GM18511 (cell line): ENCODE results near the gene NFIA.

ENCODE experiments used
- ATAC-seq: cut with Tn5 transposase; IDR thresholded peaks from one replicate; pipeline ENCODE4 v1.9.1; 2021; ENCODE audit warnings: mild to moderate bottlenecking, moderate library complexity; ENCODE audit not compliant: unreplicated experiment

NFIA gene

DNA sequence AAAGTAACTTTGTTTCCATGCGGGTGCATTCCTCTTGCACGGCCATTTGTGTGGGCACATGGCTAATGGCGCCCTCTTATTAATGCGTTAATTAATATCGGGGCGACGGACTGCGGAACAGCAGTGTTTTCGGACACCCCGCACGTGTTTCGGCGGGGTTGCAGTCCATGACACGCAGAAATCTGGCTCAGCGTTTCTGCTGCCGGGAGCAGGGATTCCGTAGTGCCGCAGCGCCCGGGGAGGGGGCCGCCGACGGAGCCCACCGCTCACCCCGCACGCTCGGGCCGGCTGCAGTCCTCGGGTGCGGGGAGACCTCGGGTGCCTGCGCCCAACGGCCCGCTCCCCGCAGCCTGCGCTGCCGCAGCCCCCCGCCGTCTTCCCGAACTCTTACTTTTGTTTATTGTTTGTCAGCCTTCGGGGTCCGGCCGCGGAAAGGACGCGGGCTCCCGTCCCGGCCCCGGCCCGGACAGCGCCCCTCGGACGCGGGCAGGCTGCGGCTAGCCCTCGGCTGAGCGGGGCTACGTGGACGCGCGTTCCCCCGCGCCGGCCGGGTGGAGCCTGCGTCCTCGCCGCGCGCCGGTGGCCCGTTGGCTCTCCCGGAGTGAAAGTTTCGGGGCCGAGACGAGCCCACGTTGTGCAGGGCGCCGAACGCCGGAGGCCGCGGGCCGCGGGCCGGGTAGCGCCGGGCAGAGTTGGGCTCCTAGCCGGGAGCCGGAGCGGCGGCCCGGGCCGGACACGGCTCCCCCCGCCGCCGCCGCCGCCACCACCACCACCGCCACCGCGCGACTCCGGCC lies 849 bp downstream of the NFIA start:
- no peak for ATAC-seq

DNA sequence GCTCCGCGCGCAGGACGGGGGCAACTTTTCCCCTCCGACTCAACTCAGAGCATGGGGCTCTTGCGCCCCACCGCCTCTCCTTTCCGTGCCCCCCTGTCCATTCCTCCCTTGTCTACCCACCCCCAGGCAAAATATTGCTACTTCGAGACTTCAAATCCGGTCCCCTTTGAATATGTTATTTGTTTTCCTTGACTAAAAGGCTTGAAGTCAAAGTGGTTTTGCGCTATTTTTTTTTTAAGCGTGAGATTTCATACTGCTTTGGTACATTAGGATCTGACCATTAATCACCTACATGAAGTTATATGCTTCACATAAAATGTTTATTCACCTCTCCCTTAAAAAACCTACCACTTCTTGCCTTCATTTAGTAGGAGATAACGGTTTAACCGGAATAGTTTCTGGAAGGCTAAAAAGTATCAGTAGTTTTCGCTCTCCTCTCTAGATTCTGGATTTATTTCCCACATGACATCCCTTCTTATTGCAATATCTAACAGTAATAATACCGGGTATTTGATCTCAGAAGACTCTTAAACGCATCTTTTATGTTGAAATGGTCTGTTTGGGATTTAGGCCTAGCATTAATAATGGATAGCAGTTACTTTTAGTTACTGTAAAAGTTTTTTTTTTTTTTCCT lies 1.6 kb downstream of the NFIA start:
- ATAC-seq: no peak

DNA sequence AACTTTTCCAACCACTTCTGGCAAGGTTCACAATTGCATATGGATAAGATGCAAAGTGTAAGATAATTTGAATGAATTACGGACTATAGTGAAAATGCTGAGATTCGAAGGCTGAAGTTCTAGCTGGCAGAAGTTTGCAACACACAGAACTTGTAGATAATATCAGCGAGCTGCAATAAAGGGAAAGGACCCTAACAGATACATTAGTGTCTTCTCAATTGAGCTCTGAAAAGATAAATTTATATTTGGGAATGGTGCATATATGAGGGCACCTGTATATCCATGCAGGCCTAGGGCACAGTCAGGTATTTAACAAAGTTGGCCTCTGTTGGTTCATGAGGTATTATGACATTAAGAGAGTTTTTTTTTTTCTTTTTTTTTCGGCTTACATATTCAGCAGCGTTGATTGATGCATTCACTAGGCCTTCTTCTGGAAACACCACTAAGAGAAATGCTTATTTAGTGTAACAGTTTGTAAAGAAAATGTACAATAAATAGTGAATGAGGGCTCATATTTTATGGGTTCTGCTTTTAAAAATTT lies 2.2 kb downstream of the NFIA start:
- no peak for ATAC-seq

DNA sequence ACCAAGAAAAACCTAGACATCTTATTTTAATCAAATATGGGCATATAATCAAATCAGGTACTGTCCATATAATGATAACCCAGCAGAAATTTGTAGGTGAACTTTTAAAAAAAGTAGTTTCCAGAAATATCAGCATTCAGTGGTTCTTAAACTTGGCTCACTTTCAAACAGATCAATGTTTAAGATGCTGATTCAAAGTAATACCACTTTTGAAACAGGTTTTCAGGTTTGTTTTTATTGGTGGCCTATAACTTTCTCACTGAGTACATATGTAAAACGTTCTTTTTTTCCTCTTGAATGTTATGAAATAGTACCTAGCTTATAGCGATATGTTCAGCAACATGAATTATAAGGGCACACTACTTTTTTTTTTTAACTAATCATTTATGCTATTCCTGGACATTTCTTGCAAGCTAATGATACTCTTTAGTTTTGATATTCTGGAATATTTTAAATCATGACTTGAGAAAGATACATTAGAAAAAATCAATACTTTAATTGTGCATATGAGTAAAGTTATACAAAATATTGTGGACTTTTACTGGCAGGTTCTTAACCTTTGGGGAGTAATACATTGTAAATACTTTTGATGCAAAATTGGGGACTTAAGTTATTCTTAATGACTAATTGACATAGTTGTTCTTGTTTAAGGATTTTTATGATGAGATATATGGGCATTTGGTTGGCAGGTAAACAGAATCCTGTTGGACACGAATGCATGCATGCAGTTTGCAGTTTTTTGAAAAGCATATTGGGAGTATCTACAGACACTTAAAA lies 3.0 kb downstream of the NFIA start:
- ATAC-seq: no peak

DNA sequence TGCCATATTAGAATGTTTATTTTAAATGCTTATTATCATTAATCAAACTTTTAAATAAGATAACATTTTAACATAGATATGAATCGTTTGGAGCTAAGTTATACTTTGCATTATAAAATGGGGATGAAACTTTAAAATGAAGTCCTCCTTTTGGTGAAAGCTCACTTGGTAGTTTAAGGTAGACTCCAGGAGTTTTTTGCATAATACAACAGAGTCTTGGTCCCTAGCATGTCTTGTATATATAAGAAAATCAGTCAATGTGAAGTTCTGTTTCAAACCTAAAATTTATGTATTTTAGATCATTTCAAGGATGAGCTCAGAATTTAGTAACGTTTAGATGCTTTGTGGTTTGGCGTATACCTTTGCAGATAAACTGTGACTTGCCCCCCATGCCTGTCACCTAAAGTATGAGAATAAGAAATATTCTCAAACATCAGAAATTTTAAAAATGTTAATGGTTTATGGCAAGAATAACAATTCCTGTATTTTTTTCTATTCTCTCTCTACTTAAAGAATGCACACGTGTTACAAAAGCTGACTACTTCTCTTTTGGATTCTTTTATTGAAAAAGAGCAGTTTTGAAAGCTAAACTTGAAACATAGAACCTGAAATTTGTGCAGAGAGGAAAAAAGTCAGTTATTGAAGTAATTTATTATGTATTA lies 3.8 kb downstream of the NFIA start:
- no peak for ATAC-seq

DNA sequence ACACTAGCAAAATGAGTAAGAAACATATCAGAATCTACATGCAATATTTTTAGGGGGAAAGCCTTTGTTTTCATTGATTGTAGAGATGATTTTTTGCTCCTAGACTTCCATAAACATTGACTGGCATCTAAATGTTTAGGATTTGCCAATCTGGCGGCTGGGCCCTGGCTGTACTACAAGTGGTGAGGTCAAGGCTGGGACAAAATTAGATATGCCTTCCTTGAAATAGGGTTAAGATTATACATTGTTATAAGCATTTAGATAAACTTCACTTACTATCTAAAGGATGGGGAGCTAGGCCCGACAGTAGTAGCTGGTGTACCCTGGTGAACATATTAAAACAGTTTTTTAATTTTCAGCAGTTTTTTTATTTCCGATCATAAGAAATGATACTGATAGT lies 5.2 kb downstream of the NFIA start:
- no peak for ATAC-seq

DNA sequence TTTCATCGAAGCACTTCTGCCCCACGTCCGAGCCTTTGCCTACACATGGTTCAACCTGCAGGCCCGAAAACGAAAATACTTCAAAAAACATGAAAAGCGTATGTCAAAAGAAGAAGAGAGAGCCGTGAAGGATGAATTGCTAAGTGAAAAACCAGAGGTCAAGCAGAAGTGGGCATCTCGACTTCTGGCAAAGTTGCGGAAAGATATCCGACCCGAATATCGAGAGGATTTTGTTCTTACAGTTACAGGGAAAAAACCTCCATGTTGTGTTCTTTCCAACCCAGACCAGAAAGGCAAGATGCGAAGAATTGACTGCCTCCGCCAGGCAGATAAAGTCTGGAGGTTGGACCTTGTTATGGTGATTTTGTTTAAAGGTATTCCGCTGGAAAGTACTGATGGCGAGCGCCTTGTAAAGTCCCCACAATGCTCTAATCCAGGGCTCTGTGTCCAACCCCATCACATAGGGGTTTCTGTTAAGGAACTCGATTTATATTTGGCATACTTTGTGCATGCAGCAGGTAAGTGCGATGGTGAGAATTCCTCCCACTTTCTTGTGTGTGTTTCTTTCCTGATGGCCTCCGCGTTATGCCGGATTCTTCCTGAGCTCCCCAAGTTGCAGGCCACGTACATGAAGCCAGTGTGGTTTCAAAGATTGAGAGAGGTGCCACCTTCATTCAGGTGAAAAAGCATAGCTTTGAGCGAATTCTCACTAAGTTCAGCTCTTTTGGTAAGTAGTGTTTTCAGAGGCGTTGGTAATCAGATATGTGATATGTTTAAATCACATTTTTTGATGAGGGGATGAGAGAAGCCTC lies 6.0 kb downstream of the NFIA start:
- ATAC-seq: no peak

DNA sequence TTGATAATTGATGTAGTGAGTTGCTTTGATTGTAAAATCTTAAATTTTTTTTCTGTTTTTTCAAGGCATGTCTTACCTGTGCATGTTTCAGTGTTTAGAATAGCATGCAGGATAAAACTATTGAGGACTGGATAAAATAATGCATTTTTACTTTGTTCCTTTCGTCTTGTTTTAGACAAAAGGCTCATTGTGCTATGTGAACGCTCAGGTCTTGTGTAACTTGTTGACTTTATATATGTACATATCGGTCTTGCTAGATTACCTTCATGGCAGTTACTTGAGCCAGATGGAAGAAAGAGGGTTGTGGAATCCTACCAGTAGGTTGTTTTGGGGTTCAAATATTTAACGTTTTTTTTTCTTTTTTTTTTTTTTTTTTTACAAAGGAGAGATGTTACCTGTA lies 7.0 kb downstream of the NFIA start:
- no peak for ATAC-seq

DNA sequence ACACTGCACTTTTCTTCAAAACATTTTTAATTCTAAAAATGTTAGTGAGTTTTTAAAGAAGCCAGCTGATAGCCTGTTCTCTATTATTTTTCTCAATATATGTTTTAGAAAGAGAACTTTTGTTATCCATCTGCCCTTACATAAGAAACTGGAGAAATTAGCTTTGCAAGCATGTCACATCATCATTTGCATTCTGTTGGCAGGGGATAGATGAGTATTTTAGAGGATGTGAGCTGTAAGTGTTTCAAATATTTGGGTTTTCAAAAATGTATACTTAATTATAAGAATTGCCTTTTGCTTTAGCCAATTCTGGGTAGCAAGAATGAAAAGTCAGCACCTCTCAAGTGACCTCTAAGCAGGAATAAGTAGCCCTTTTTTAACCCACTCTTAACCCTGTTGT lies 7.4 kb downstream of the NFIA start:
- ATAC-seq: no peak

DNA sequence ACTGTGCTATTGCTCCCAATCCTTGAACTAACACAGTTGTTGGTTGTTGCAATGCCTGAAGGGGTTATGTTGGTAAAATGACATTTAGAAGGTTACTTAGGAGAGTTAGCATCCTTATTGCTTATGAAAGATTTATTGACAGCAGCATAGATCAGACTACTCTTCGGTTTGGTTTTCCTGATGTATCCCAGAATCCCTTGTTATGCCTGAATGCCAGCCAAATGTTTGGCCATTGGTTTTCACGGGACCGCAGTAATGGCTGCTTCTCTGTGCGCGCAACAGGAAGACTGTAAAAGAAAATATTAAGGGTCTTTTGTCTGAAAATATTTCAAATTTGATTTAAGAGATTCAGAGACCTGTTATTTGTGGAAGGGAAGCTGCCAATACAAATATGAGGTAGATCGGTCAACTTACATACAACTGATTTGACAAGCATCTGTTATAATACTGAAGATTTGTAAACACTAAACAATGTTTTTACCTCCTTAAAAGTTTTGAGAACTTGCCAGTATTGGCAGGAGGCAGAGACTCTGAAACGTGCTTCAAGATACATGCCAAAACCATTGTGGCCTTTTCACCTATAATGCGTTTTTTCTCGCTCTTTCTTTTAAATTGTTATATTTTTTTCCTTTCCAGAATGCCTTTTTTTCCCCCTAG lies 8.3 kb downstream of the NFIA start:
- no peak for ATAC-seq

DNA sequence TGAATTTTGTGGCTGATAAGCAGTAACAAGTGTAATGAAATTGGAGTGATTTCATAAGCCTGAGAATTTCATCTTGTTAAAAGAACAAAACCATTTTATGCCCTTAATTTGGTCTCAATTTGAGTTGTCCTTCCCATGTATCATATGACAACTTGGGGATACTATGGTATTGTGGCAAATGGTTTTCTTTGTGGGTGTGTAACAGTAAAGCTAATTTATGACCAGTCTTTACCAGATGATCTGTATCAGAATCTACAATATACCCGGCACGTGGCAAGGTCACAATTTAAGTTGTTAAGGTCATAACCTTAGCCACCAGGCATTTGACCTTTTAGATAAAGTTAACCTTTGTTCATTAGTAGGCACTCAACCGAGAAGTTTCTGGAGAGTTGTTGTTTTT lies 9.1 kb downstream of the NFIA start:
- no peak for ATAC-seq

DNA sequence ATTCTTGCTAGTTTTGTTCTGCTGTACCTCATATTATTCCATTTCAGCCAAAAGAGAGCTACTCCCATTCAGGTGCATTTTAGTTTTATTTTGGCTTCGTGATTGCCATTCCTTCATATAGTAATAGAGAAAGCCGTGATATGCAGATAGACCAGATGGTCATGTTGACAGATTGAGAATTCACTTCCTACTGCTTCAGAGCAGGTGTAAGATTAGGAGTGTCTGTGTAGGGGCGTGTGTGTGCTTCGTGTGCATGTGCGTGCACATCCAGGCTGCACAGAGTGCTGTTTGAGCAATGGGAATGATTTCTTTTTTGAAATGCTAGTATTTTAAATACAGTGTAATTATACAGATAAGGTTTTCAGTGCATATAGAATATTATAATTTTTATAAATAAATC lies 10.3 kb downstream of the NFIA start:
- no peak for ATAC-seq

DNA sequence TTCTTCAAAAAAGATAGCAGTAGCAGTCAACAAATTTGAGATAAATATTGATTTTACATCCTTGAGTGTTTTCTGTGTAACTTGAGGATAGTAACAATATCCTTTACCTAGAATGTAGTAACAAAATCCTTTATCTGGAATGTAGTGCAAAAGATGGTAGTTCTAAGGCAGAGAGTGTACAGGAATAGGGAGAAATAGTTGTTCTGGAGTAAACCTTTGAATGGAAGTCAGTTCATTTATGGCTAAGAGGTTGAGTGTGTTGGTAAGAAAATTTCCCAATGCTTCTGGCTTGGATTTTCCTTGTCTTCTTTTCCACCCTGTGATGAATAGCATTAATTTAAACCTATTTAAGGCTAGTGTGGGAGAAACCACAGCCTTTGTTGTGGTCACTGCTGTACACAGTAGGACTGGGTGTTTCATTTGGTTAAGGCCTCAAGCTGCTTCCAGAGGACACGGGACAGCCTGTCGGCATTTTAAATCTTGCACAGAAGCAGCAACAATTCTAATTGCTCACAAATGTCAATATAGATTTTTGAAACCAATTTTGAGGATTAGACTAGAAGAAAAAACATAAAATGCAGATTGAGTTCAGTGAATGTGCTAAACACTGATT lies 11.3 kb downstream of the NFIA start:
- ATAC-seq: no peak

DNA sequence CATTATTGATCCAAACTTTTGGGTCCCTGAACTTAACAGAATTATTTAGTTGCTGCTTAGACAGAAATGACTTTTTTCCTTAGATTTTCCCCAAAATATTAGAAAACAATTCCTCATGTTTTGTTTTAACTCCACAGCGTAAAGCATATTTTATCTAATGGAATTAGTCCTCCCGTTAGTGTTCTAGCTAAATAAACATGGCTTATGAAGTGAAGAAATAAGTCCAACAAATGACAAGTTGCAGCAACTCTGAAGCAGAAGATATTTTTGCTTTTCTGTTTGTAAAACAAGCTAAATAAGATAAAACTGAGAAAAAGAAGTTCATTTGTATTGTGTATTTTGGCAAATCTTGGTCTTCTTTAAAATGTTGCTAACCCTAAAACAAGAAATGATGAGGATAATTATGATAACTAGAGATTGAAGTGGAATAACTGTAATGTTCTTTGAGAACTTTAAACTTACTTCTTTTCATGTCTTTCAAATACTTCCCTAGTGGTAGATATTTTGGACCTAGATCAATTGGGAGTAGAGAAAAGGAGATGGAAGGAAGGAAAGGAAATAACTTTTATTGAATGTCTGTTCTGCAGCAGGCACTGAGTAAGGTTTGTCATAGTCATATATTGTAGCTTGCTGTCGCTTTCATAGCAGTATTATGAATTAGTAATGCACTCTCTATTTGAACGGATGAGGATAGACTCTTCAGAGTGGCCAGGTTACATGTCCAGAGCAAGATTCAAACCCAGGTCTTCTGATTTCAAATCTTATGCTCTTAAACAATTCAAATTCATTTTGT lies 12.5 kb downstream of the NFIA start:
- no peak for ATAC-seq

DNA sequence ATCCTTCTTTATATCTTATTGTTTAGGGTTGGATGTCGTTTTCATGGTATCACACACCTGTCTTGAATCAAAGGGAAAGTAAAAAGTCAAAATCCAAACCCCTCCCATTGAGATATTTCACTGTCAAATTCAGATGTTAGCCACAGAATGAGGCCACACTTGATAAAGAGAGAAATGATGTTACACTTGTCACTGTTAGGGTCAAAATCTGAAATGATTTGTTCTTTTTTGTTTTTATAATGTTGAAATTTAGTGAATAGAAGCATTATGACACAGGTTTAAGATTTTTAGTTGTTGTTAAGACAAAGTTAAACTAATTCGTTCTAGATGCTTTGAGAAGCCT lies 13.1 kb downstream of the NFIA start:
- ATAC-seq: no peak

DNA sequence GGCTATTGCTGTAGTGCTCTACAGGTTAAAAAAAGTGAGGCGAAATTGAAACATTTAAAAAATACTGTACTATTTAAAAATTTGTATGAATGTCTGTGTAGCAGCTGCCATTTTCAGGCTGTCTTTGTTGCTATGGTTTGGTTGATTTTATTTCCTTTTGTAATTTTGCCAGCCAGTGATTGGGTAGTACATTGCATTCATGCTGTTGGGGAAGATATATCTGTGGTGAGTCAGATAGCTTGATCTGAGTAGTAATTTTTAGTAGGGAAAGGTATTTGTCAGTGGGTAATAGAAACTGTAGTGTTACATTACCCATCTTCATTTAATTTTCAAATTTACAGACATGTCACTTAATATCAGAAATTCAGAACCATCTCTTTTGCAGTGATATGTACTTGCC lies 15.0 kb downstream of the NFIA start:
- ATAC-seq: no peak

DNA sequence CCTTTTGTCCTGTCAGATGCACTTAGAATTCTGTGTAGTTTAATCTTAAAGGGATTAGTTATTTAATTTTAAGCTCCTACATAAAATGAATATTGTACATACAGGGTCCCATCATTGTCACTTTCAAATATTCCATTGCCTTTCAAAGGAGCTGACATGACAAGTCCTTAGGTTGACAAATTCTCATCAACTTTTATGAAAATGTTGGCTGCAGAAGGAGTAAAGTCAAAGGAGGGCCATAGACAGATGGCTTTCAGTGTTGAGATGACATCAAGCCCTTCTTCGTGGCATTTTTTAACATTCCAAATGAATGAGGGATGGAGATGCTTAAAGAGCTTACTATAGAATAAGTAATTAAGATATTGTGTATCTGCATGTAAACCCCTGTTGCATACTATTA lies 15.4 kb downstream of the NFIA start:
- no peak for ATAC-seq

DNA sequence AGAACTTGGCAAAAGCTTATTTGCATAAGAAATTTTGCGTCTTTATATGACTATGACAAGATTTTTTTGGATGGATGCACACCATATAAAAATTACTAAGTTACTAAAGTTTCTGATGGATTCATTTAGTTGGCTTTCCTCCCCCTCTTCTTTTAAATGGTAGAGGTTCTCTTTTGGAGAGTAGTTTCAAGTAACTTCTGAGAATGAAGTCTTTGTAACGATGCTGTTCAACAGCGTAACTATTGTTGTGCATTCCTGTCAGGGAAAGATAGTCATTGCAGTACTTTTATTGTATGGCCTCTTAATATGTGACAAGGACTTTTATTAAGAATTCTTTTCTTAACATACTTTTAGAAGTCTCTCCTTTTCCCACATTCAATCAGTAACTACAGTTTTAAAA lies 16.0 kb downstream of the NFIA start:
- ATAC-seq: no peak
